HCT116 (cell line): Measurements from ENCODE around the gene HOXB3. TPM values are rescaled to one million over a fixed set of nuclear protein-coding genes. Genes with fewer than 3 reads are reported as not detected.

ENCODE experiments used
- ATAC-seq: fragments of 200-7000 bp; cut with Tn5 transposase; 2 replicates; pipeline ENCODE4 v1.9.1; 2020; ENCODE audit warnings: mild to moderate bottlenecking, moderate library complexity
- BruUV-seq: library from RNA; stranded (reverse); fragments of 400-500 nt; replicated peaks from 2 replicates; lab custom pipeline; 2021; lab: Mats Ljungman, UMichigan
- CTCF ChIA-PET: fragments of 300-600 bp; sonication (Branson Sonifier 250); formaldehyde crosslinking; loops from one replicate; lab custom pipeline; 2021; ENCODE audit warnings: antibody characterized with exemption; lab: Charles Lee
- POLR2A ChIA-PET: fragments of 300-600, 350-600 bp; sonication (Branson Sonifier 250); formaldehyde crosslinking; loops from one replicate; lab custom pipeline; 2021; ENCODE audit warnings: antibody characterized with exemption; lab: Charles Lee
- RAD21 ChIA-PET, 2 experiments: fragments of 300-600 bp; sonication (Branson Sonifier 250); formaldehyde crosslinking; loops; one replicate each; lab custom pipeline; 2023; ENCODE audit warnings: low total read pairs in 2 of 2; ENCODE audit not compliant: uncharacterized antibody in 2 of 2, unreplicated experiment in 2 of 2, low non-redundant PET in 1 of 2; lab: Charles Lee
- DNase-seq: peaks from one replicate; pipeline ENCODE4 v3.0.0-alpha.2; 2010; ENCODE audit warnings: low read depth, low spot score
- H2AFZ ChIP-seq: fragments of 200-600 bp; shearing (Covaris generic), sonication (generic); 2 replicates; pipeline ENCODE4 v1.6.1; 2017; ENCODE audit warnings: low read depth, mixed run types, mixed read lengths, antibody characterized with exemption, low read length; ENCODE audit not compliant: poor library complexity, severe bottlenecking
- H3K27ac ChIP-seq: 2 replicates; pipeline ENCODE4 v1.5.1; 2012; ENCODE audit warnings: low read depth, low read length
- H3K27me3 ChIP-seq: fragments of 200-600 bp; sonication (generic); 2 replicates; pipeline ENCODE4 v1.6.1; 2016; ENCODE audit warnings: mixed run types, low read length, mixed read lengths; ENCODE audit not compliant: insufficient read depth
- H3K36me3 ChIP-seq, 2 experiments: fragments of 200-500 bp in 1 of 2; fragments of 200-600 bp in 1 of 2; sonication (Bioruptor generic) in 1 of 2; sonication (generic) in 1 of 2; 2 replicates each; pipeline versions ENCODE4 v1.5.1 to v1.6.1; 2014 to 2016; ENCODE audit warnings: low read length in 2 of 2, inconsistent platforms in 1 of 2, mixed read lengths in 1 of 2, mixed run types in 1 of 2; ENCODE audit not compliant: insufficient read depth in 2 of 2, control insufficient read depth in 1 of 2
- H3K4me1 ChIP-seq, 2 experiments: fragments of 200-600 bp in 1 of 2; sonication (generic) in 1 of 2; 2 replicates each; pipeline versions ENCODE4 v1.5.1 to v1.6.1; 2012 to 2017; ENCODE audit warnings: low read length in 2 of 2, inconsistent platforms in 1 of 2, mild to moderate bottlenecking in 1 of 2, mixed read lengths in 1 of 2, mixed run types in 1 of 2, moderate library complexity in 1 of 2; ENCODE audit not compliant: insufficient read depth in 2 of 2, control insufficient read depth in 1 of 2
- H3K4me2 ChIP-seq: fragments of 200-600 bp; sonication (generic); 2 replicates; pipeline ENCODE4 v1.6.1; 2017; ENCODE audit warnings: mixed run types, low read length, mixed read lengths
- H3K4me3 ChIP-seq, 2 experiments: fragments of 200-600 bp in 1 of 2; sonication (generic) in 1 of 2; replicated peaks in 1 of 2; 2 replicates each; pipeline ENCODE4 v1.5.1; 2011 to 2016; ENCODE audit warnings: low read length in 2 of 2, control low read depth in 1 of 2, low read depth in 1 of 2, mild to moderate bottlenecking in 1 of 2, mixed read lengths in 1 of 2, mixed run types in 1 of 2
- H3K79me2 ChIP-seq: fragments of 200-600 bp; sonication (generic); 2 replicates; pipeline ENCODE4 v1.6.1; 2017; ENCODE audit warnings: mild to moderate bottlenecking, mixed run types, low read length, moderate library complexity, mixed read lengths; ENCODE audit not compliant: insufficient read depth
- H3K9ac ChIP-seq: fragments of 200-600 bp; sonication (generic); 2 replicates; pipeline ENCODE4 v1.6.1; 2016; ENCODE audit warnings: low read length, mixed read lengths
- H3K9me2 ChIP-seq: fragments of 200-600 bp; sonication (generic), shearing (Covaris generic); 2 replicates; pipeline ENCODE4 v1.6.1; 2017; ENCODE audit warnings: mixed run types, mild to moderate bottlenecking, moderate library complexity; ENCODE audit not compliant: insufficient read depth
- H3K9me3 ChIP-seq, 2 experiments: fragments of 200-500 bp in 1 of 2; fragments of 200-600 bp in 1 of 2; sonication (Bioruptor generic) in 1 of 2; sonication (generic) in 1 of 2; 2 replicates each; pipeline ENCODE4 v1.6.1; 2014 to 2017; ENCODE audit warnings: low read length in 2 of 2, mixed read lengths in 2 of 2, inconsistent platforms in 1 of 2, low read depth in 1 of 2, mild to moderate bottlenecking in 1 of 2, mixed run types in 1 of 2, moderate library complexity in 1 of 2; ENCODE audit not compliant: control insufficient read depth in 1 of 2, insufficient read depth in 1 of 2
- H4K20me1 ChIP-seq: fragments of 200-600 bp; sonication (generic), shearing (Covaris generic); 2 replicates; pipeline ENCODE4 v1.6.1; 2017; ENCODE audit warnings: mixed run types, mild to moderate bottlenecking, moderate library complexity; ENCODE audit not compliant: insufficient read depth
- ATF3 ChIP-seq: IDR thresholded peaks from 2 replicates; pipeline ENCODE4 v1.6.1; 2012
- CEBPB ChIP-seq: IDR thresholded peaks from 2 replicates; pipeline ENCODE4 v1.6.1; 2012; ENCODE audit warnings: low read depth
- CTCF ChIP-seq, 3 experiments: fragments of 200-600 bp in 1 of 3; sonication (generic) in 1 of 3; IDR thresholded peaks in 2 of 3; conservative IDR thresholded peaks in 1 of 3; 2 replicates each; pipeline ENCODE4 v1.5.1; 2012 to 2017; ENCODE audit warnings: low read depth in 2 of 3, low read length in 2 of 3, antibody characterized with exemption in 1 of 3, borderline replicate concordance in 1 of 3, control low read depth in 1 of 3, mild to moderate bottlenecking in 1 of 3, mixed read lengths in 1 of 3, mixed run types in 1 of 3, moderate library complexity in 1 of 3; ENCODE audit not compliant: insufficient read depth in 1 of 3
- EGR1 ChIP-seq: IDR thresholded peaks from 2 replicates; pipeline ENCODE4 v1.6.1; 2012; ENCODE audit warnings: low read depth
- EZH2 ChIP-seq: fragments of 200-600 bp; sonication (generic); IDR thresholded peaks from 2 replicates; pipeline ENCODE4 v1.6.1; 2017; ENCODE audit warnings: antibody characterized with exemption, mixed run types
- FOSL1 ChIP-seq: IDR thresholded peaks from 2 replicates; pipeline ENCODE4 v1.6.1; 2012; ENCODE audit warnings: low read depth
- JUND ChIP-seq: IDR thresholded peaks from 2 replicates; pipeline ENCODE4 v1.6.1; 2012
- MAX ChIP-seq: IDR thresholded peaks from 2 replicates; pipeline ENCODE4 v1.6.1; 2012
- POLR2A ChIP-seq: IDR thresholded peaks from 2 replicates; pipeline ENCODE4 v1.7.0; 2011; ENCODE audit warnings: borderline replicate concordance; ENCODE audit not compliant: insufficient read depth, insufficient read length; ENCODE audit errors: extremely low read depth
- POLR2AphosphoS5 ChIP-seq: IDR thresholded peaks from 2 replicates; pipeline ENCODE4 v1.6.1; 2011; ENCODE audit warnings: mild to moderate bottlenecking, low read depth, low read length, moderate library complexity
- SIN3A ChIP-seq: IDR thresholded peaks from 2 replicates; pipeline ENCODE4 v1.6.1; 2012; ENCODE audit warnings: low read depth
- SP1 ChIP-seq: IDR thresholded peaks from 2 replicates; pipeline ENCODE4 v1.6.1; 2012; ENCODE audit warnings: low read depth
- SRF ChIP-seq: IDR thresholded peaks from 2 replicates; pipeline ENCODE4 v1.6.1; 2012; ENCODE audit warnings: low read depth
- ZNF274 ChIP-seq: fragments of 200-500 bp; sonication (Bioruptor generic); IDR thresholded peaks from 2 replicates; pipeline ENCODE4 v1.6.1; 2014; ENCODE audit warnings: mild to moderate bottlenecking, low read depth, low read length, inconsistent platforms
- intact Hi-C: fragments of 100-400 bp; cut with micrococcal nuclease; formaldehyde crosslinking; loops from 2 replicates; pipeline ENCODE4 v1.10.0; 2022
- total RNA-seq: library from RNA; stranded (reverse); gene quantifications from one replicate; pipeline ENCODE4 v1.2.1, GENCODE V29; 2021; ENCODE audit not compliant: unreplicated experiment
- TF ChIP-seq, protein P1 (sequence below): IDR thresholded peaks from 2 replicates; pipeline ENCODE4 v1.6.1; 2012; ENCODE audit warnings: low read depth
- TF ChIP-seq, protein P2 (sequence below): IDR thresholded peaks from 2 replicates; pipeline ENCODE4 v1.6.1; 2011; ENCODE audit warnings: mild to moderate bottlenecking, low read length, moderate library complexity; ENCODE audit not compliant: insufficient replicate concordance; ENCODE audit errors: extremely low read depth

Gene HOXB3
- total RNA-seq, 1 experiment from 2014 or later = 19.8 TPM

- peaks cover 0 to 10% of the 10 kb centered on the region in 2 experiments; a peak in 2 of 4 replicates for H3K4me1 ChIP-seq
- H3K27ac ChIP-seq = no peak overlapping the region
- no TSS peak for BruUV-seq
- ChIA-PET POLR2A (no interaction called here), CTCF (interaction anchor here (1.0 to 1.4 kb wide), 2 partner anchors 24 to 48 kb away, joined by 3 to 5 read pairs; no protein-coding TSS in a partner anchor), RAD21 (no interaction called here)
- intact Hi-C loops = no loop called here
- H4K20me1 ChIP-seq = no peaks in the 10 kb centered on the region
- DNase-seq (no peak), ATAC-seq (no peak)
- H2AFZ ChIP-seq = no peak overlapping the region
- no peaks in the 10 kb centered on the region for H3K9me2 ChIP-seq
- peaks cover 0 to 4% of the 10 kb centered on the region in 2 experiments; a peak in 1 of 4 replicates for H3K36me3 ChIP-seq
- no peak for TF ChIP-seq MAX
- TF ChIP-seq, protein P1, sequence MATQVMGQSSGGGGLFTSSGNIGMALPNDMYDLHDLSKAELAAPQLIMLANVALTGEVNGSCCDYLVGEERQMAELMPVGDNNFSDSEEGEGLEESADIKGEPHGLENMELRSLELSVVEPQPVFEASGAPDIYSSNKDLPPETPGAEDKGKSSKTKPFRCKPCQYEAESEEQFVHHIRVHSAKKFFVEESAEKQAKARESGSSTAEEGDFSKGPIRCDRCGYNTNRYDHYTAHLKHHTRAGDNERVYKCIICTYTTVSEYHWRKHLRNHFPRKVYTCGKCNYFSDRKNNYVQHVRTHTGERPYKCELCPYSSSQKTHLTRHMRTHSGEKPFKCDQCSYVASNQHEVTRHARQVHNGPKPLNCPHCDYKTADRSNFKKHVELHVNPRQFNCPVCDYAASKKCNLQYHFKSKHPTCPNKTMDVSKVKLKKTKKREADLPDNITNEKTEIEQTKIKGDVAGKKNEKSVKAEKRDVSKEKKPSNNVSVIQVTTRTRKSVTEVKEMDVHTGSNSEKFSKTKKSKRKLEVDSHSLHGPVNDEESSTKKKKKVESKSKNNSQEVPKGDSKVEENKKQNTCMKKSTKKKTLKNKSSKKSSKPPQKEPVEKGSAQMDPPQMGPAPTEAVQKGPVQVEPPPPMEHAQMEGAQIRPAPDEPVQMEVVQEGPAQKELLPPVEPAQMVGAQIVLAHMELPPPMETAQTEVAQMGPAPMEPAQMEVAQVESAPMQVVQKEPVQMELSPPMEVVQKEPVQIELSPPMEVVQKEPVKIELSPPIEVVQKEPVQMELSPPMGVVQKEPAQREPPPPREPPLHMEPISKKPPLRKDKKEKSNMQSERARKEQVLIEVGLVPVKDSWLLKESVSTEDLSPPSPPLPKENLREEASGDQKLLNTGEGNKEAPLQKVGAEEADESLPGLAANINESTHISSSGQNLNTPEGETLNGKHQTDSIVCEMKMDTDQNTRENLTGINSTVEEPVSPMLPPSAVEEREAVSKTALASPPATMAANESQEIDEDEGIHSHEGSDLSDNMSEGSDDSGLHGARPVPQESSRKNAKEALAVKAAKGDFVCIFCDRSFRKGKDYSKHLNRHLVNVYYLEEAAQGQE = no peak
- no peak for TF ChIP-seq ATF3
- TF ChIP-seq POLR2AphosphoS5 = no peak
- TF ChIP-seq SP1 = no peak
- no peak for TF ChIP-seq SRF
- TF ChIP-seq POLR2A = no peak
- no peak for TF ChIP-seq EGR1
- no peak for TF ChIP-seq CEBPB
- no peak for TF ChIP-seq FOSL1
- TF ChIP-seq ZNF274 = no peak
- TF ChIP-seq JUND = no peak
- TF ChIP-seq CTCF (IDR thresholded peaks at IDR 0.05 in 2 of 3, conservative IDR thresholded peaks at IDR 0.05 in 1 of 3; ENCODE audit: borderline replicate concordance in 1 of 3, insufficient read depth in 1 of 3, low read depth in 2 of 3, low read length in 2 of 3) = no peak
- no peak for TF ChIP-seq EZH2
- TF ChIP-seq, protein P2, sequence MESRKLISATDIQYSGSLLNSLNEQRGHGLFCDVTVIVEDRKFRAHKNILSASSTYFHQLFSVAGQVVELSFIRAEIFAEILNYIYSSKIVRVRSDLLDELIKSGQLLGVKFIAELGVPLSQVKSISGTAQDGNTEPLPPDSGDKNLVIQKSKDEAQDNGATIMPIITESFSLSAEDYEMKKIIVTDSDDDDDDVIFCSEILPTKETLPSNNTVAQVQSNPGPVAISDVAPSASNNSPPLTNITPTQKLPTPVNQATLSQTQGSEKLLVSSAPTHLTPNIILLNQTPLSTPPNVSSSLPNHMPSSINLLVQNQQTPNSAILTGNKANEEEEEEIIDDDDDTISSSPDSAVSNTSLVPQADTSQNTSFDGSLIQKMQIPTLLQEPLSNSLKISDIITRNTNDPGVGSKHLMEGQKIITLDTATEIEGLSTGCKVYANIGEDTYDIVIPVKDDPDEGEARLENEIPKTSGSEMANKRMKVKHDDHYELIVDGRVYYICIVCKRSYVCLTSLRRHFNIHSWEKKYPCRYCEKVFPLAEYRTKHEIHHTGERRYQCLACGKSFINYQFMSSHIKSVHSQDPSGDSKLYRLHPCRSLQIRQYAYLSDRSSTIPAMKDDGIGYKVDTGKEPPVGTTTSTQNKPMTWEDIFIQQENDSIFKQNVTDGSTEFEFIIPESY = no peak
- TF ChIP-seq SIN3A = no peak
- no peak overlapping the region for H3K4me2 ChIP-seq
- no peaks in the 10 kb centered on the region for H3K27me3 ChIP-seq
- H3K9me3 ChIP-seq = no peaks in the 10 kb centered on the region
- no peak overlapping the region for H3K9ac ChIP-seq
- H3K4me3 ChIP-seq = no peak overlapping the region
- no peaks in the 10 kb centered on the region for H3K79me2 ChIP-seq
Measured at GRCh38 chr17:48546137-48546923, 43.7 kb downstream of the HOXB3 start.
